Fibroblast of skin of right biceps (primary cell): ENCODE data around the gene RFC4.
A peak's percentile ranks its signal among the peaks of the same experiment; 100 is the strongest.
"Not testable (repeated sequence)": the region's sequence is repeated elsewhere in the genome, so short reads cannot be mapped to it uniquely, and the experiment has no call there.

Experiments used
- DNase-seq: peaks from one replicate; pipeline ENCODE4 v3.0.0-alpha.2; 2013

Gene RFC4

GRCh38 chr3:186824430-186825139, 18.3 kb upstream of the RFC4 start:
- DNase-seq, result no peak

GRCh38 chr3:186823386-186823785, 17.1 kb upstream of the RFC4 start:
- peak; percentile 72 for DNase-seq

GRCh38 chr3:186822388-186822759, 16.1 kb upstream of the RFC4 start:
- DNase-seq, result not testable (repeated sequence)

GRCh38 chr3:186821429-186822387, 15.4 kb upstream of the RFC4 start:
- peak; percentile 89 for DNase-seq

DNA sequence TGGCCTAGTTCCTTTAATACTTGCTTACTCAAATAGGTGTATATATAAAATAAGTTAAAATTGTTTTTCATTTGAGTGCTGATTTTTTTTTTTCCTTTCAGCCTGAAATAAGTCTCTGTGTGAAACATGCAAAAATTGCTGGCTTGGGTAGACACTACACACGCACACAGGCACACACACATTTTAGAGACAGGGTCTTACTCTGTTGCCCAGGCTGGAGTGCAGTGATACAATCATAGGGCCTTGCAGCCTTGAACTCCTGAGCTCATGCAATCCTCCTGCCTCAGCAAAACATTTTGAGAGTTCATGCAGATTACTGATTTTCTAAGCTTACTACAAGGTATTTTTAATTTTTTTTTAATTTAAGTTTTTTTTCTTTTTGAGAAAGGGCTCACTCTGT, 12.7 kb upstream of the RFC4 start:
- no peak for DNase-seq

DNA sequence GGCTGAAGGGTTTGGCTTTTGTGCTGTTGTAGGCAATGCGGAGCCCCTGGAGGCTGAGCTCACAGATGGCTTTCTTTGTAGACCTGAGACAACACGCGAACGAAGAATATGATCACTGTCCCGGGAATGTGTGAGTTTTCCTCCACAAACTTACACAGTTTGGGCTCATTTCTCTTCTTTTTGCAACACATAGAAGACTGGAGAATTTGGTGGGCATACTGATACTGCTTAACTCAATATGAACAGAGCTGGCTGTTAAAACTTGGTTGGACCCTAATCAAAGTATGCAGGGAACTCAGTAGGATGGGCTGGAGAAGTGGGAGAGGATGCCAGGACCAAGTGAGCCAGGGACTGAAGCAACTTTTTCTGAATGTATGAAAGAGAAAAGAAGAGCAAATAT, 12.2 kb upstream of the RFC4 start:
- no peak for DNase-seq

- DNase-seq, result peak; percentile 87
Measured at GRCh38 chr3:186815435-186815834, 9.2 kb upstream of the RFC4 start.

DNA sequence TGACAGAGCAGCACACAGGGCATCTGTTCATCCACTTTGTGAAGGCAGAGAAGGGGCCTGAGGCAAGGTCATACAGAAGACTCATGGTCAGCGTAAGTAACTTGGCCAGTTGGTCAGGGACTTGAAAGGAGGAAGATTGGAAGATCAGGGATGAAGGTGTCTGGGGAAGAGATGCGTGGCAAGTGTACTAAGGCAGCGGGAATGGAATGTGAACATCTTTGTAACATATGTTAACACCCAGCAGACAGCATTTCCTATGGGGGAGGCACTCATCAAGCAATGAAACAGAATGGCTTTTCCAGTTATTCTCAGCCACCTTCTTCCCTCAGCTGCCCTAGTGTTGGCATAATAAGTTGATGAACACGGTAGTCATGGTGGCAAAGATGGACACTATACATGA, 7.8 kb upstream of the RFC4 start:
- DNase-seq, result no peak

- DNase-seq, result not testable (repeated sequence)
Measured at GRCh38 chr3:186811313-186811712, 5.0 kb upstream of the RFC4 start.

- DNase-seq, result no peak
Measured at GRCh38 chr3:186810336-186810996, 4.2 kb upstream of the RFC4 start.

DNA sequence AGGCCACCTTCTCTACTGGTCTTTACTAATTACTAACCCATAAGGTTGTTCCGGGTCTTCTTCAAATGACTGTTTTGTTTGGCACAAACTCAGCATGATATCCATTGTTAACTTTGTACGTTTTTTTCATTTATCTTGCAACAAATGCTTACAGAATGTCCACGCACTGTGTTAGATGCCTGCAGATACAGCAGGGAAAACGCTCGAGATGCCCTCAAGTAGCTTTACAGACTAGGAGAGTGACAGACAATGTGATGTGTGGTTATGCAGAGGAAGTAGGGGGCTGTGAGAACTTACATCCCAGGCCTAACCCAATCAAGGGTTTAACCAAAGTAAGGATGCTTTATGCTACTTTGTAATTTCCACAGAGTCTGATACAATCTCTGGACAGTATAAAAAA, 949 bp upstream of the RFC4 start:
- DNase-seq, result no peak

- DNase-seq, result not testable (repeated sequence)
Measured at GRCh38 chr3:186803447-186803846, 2.8 kb downstream of the RFC4 start.

DNA sequence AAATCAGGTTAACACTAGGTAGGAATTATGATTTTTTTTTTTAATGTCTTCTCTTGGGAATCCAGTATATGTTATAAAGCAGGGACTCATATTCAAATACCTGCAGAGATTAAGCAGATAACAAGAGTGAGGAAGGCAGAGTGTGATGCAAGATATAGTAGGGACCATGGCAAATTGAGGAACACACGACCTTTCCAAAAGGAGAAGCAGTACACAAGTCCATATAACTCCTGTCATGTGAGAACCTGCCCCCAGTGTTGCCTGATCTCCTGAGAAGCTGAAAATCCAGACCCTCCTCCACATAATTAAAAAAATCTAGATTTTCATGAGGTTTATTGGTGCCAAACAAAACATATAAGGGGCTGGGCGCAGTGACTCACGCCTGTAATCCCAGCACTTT, 3.6 kb downstream of the RFC4 start:
- no peak for DNase-seq

DNA sequence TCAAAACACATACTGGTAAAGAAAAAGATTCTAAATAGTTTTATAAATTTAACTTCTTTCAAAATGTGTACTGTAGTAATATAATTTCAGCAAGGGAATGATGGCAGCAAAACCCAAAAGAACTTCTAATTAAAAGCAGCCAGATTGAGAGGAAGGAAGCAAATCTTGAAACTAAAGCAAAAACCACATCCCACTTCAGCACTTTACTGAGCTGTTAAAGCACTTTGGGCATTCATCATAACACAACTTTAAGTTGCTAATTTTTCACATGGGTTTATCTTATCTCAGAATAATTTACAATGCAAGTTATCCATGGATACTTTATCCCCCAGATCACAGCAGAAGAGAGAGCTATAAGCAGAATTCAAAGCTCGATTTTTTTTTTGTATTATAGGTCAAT, 6.0 kb downstream of the RFC4 start:
- DNase-seq, result no peak

DNA sequence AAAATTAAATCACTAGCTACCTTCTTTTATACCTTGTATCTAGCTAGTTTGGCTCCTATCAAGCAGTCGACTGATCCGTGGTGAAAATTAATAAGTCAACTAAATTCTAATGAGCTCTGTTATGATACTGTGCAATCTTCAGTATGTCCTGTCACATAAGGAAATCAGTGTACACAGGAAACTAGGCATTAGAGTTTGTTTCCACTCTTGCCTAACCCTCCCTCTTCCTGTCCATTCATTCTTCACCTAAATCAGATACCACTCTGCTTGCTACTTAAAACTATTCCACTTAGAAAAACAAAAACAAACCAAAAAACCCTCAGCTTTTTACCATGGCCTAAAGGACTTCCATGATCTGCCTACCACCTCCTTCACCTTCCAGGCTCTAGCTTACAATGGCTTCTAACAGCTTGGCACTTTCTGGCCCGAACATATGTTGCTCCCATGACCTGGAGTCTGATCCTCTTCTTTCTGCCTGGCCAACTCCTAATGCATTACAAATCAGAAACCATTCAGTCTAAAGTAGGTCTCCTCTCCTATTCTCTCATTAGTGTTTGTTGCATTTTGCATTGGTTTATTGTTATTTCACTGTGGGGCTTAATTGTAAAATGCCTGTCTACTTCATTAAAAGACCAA, 7.9 kb downstream of the RFC4 start:
- DNase-seq, result no peak

GRCh38 chr3:186790261-186790981, 15.9 kb downstream of the RFC4 start:
- peak; percentile 52 for DNase-seq

- DNase-seq, result no peak
Measured at GRCh38 chr3:186789554-186790260, 16.6 kb downstream of the RFC4 start.

- no peak for DNase-seq
Measured at GRCh38 chr3:186788482-186789370, 17.6 kb downstream of the RFC4 start.

DNA sequence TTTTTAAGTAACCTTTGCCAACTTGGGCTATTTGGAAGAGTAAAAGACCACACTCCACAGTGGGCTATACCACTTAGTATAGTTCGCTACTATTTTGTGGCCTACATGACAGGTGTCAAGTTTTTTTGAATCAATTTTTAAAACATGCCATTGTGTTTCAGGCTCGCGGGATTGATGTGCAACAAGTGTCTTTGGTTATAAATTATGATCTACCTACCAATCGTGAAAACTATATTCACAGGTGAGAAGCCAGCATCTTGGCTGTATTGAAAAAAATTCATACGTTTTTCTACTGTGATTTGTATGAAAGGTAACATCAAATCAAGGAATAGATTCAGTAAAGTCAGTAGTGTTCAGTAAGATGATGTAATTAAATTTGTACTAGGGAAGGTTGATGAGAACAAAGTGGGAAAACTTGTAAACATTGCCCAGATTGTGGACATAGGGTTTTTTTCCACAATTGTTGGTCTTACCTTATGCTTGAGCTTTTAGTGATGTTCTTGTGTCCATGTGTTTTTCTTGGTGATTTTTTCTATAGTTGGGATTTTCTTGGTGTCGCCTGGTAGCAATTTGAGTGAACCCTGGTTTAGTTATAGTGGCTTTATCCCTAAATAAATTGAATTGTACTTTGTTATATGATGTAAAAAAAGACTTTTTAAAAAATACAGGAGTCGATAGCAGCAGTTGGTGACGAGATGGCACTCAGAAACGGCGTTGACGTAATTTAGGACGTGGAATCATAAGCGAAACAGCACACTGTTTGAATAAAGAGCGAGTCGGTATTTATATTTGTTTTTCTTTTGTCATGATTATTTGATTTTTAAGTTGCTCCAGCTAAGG, 18.4 kb downstream of the RFC4 start:
- DNase-seq, result no peak

DNA sequence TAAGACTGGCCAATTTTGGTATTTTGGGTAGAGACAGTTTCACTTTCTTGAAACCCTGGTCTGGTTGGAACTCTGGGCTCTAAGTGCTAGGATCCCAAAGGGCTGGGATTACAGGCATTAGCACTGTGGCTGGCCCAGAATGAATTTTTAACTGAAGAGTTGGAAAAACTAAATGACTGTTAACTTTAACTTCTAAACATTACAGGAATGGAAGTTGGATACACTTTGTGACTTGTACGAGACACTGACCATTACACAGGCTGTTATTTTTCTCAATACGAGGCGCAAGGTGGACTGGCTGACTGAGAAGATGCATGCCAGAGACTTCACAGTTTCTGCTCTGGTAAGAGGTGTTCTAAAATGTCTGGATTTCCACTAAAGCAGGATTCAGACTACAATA, 19.4 kb downstream of the RFC4 start:
- DNase-seq, result no peak
